ENCODE measurements around the gene CDC42BPA. TPM values are rescaled to one million over a fixed set of nuclear protein-coding genes. Genes with fewer than 3 reads are reported as not detected.

CDC42BPA gene
- polyA plus RNA-seq, 1 of the 3 experiments (the other 2 are of a cell fraction) = 6.8 TPM

- peaks cover 21% of the 10 kb centered on the region for H3K79me2 ChIP-seq (ENCODE audit: insufficient read depth)
- H3K9me3 ChIP-seq = no peaks in the 10 kb centered on the region
- no peak overlapping the region for H3K4me2 ChIP-seq
- DNase-seq = no peak
- no peak overlapping the region for H3K4me3 ChIP-seq (ENCODE audit: low read depth in 2 of 2, low read length in 1 of 2)
- CTCF ChIA-PET = no interaction called here
- H3F3A ChIP-seq (replicated peaks; ENCODE audit: insufficient read depth) = no peaks in the 10 kb centered on the region
- WGBS (ENCODE audit: low lambda C conversion rate) = 39% methylated on average over 2 of the region's 2 CpGs
- POLR2A ChIA-PET = no interaction called here
- H4K20me1 ChIP-seq (ENCODE audit: insufficient read depth) = no peaks in the 10 kb centered on the region
- no peak overlapping the region for H3K9ac ChIP-seq
- H3K4me1 ChIP-seq (ENCODE audit: control insufficient read depth in 1 of 2, insufficient read depth in 2 of 2, low read depth in 1 of 2, low read length in 1 of 2) = peaks cover 0 to 2% of the 10 kb centered on the region in 2 experiments; a peak in 2 of 4 replicates
- no peak overlapping the region for H3K27ac ChIP-seq (ENCODE audit: low read depth in 2 of 2, low read length in 1 of 2)
- no peaks in the 10 kb centered on the region for H3K9me2 ChIP-seq
- no peak overlapping the region for H2AFZ ChIP-seq (ENCODE audit: low read depth)
- H3K27me3 ChIP-seq (ENCODE audit: insufficient read depth) = no peaks in the 10 kb centered on the region
- H3K36me3 ChIP-seq (replicated peaks in 1 of 2; ENCODE audit: control insufficient read depth in 1 of 2, insufficient read depth in 2 of 2, low read length in 1 of 2) = peaks cover 7 to 26% of the 10 kb centered on the region in 2 experiments
- TF ChIP-seq ZBTB33 (IDR thresholded peaks at IDR 0.05; ENCODE audit: borderline replicate concordance, low read depth) = no peak
- no peak for TF ChIP-seq IRF3 (IDR thresholded peaks at IDR 0.05; ENCODE audit: low read depth, low read length)
- TF ChIP-seq CTCF (IDR thresholded peaks at IDR 0.05) = no peak
- no peak for TF ChIP-seq RAD21 (IDR thresholded peaks at IDR 0.05; ENCODE audit: low read length)
- TF ChIP-seq GATA2 (CRISPR knock-in tag; IDR thresholded peaks at IDR 0.05) = no peak
- no peak for TF ChIP-seq NFIC (IDR thresholded peaks at IDR 0.05; ENCODE audit: borderline replicate concordance)
- no peak for TF ChIP-seq CHD2 (IDR thresholded peaks at IDR 0.05; ENCODE audit: low read length, partially characterized antibody)
- no peak for TF ChIP-seq MAX (IDR thresholded peaks at IDR 0.05; ENCODE audit: low read depth)
Measured at GRCh38 chr1:227161470-227161869, 156.8 kb downstream of the CDC42BPA start.

- no peak overlapping the region for H3K4me2 ChIP-seq
- no peaks in the 10 kb centered on the region for H3K9me2 ChIP-seq
- H3K79me2 ChIP-seq (ENCODE audit: insufficient read depth) = peaks cover 3% of the 10 kb centered on the region; the same call in 1 of the 2 replicates
- H3K9ac ChIP-seq = no peak overlapping the region
- H3K27me3 ChIP-seq (ENCODE audit: insufficient read depth) = no peaks in the 10 kb centered on the region
- DNase-seq = no peak
- POLR2A ChIA-PET = no interaction called here
- WGBS (ENCODE audit: low lambda C conversion rate) = 87% methylated on average over 3 of the region's 3 CpGs
- no peak overlapping the region for H2AFZ ChIP-seq (ENCODE audit: low read depth)
- peaks cover 0 to 2% of the 10 kb centered on the region in 2 experiments; a peak in 1 of 4 replicates for H3K4me1 ChIP-seq (ENCODE audit: control insufficient read depth in 1 of 2, insufficient read depth in 2 of 2, low read depth in 1 of 2, low read length in 1 of 2)
- H3K4me3 ChIP-seq (ENCODE audit: low read depth in 2 of 2, low read length in 1 of 2) = no peak overlapping the region
- H3K36me3 ChIP-seq (replicated peaks in 1 of 2; ENCODE audit: control insufficient read depth in 1 of 2, insufficient read depth in 2 of 2, low read length in 1 of 2) = peaks cover 10 to 26% of the 10 kb centered on the region in 2 experiments
- no peaks in the 10 kb centered on the region for H4K20me1 ChIP-seq (ENCODE audit: insufficient read depth)
- CTCF ChIA-PET = no interaction called here
- no peak overlapping the region for H3K27ac ChIP-seq (ENCODE audit: low read depth in 2 of 2, low read length in 1 of 2)
- no peaks in the 10 kb centered on the region for H3K9me3 ChIP-seq
- H3F3A ChIP-seq (replicated peaks; ENCODE audit: insufficient read depth) = no peaks in the 10 kb centered on the region
- TF ChIP-seq RAD21 (IDR thresholded peaks at IDR 0.05; ENCODE audit: low read length) (no peak), SMC3 (IDR thresholded peaks at IDR 0.05; ENCODE audit: low read depth, low read length) (no peak), ELF1 (IDR thresholded peaks at IDR 0.05) (no peak), RXRA (IDR thresholded peaks at IDR 0.05; ENCODE audit: borderline replicate concordance, low read depth) (no peak), GATA2 (CRISPR knock-in tag; IDR thresholded peaks at IDR 0.05) (no peak), TEAD4 (IDR thresholded peaks at IDR 0.05; ENCODE audit: borderline replicate concordance, insufficient read depth) (no peak), MEF2A (IDR thresholded peaks at IDR 0.05; ENCODE audit: borderline replicate concordance, low read depth) (no peak), PBX3 (IDR thresholded peaks at IDR 0.05) (no peak), REST (IDR thresholded peaks at IDR 0.05; ENCODE audit: low read depth, low read length) (no peak), FOXM1 (IDR thresholded peaks at IDR 0.05; ENCODE audit: low read depth) (no peak), USF1 (IDR thresholded peaks at IDR 0.05; ENCODE audit: borderline replicate concordance, low read depth) (no peak)
Measured at GRCh38 chr1:227156520-227156919, 161.8 kb downstream of the CDC42BPA start.
